H9 (cell line): ENCODE results near the gene DNAJC11. TPM values are rescaled to one million over a fixed set of nuclear protein-coding genes. Genes with fewer than 3 reads are reported as not detected.
A peak's percentile ranks its signal among the peaks of the same experiment; 100 is the strongest.

Experiments used
- DNase-seq: peaks from one replicate; pipeline ENCODE4 v3.0.0-alpha.2; 2017
- H2AFZ ChIP-seq: one replicate; pipeline ENCODE4 v1.6.1; 2013; ENCODE audit warnings: mild to moderate bottlenecking, low read length, control low read depth, moderate library complexity
- H2AK5ac ChIP-seq: 2 replicates; pipeline ENCODE4 v1.6.1; 2013; ENCODE audit warnings: low read length, control low read depth, mixed read lengths; ENCODE audit not compliant: insufficient read length
- H2BK120ac ChIP-seq: one replicate; pipeline ENCODE4 v1.6.1; 2013; ENCODE audit warnings: low read depth, mild to moderate bottlenecking, low read length, control low read depth, inconsistent platforms; ENCODE audit not compliant: poor library complexity, severe bottlenecking
- H2BK12ac ChIP-seq: 2 replicates; pipeline ENCODE4 v1.6.1; 2013; ENCODE audit warnings: low read length, control low read depth, mixed read lengths, low read depth; ENCODE audit not compliant: insufficient read length
- H2BK15ac ChIP-seq: 2 replicates; pipeline ENCODE4 v1.6.1; 2013; ENCODE audit warnings: low read depth, low read length, control low read depth
- H2BK20ac ChIP-seq: one replicate; pipeline ENCODE4 v1.6.1; 2013; ENCODE audit warnings: low read depth, mild to moderate bottlenecking, low read length, control low read depth, inconsistent platforms; ENCODE audit not compliant: poor library complexity, severe bottlenecking
- H2BK5ac ChIP-seq: 2 replicates; pipeline ENCODE4 v1.6.1; 2013; ENCODE audit warnings: low read length, control low read depth, mixed read lengths; ENCODE audit not compliant: insufficient read length
- H3K14ac ChIP-seq: 2 replicates; pipeline ENCODE4 v1.6.1; 2013; ENCODE audit warnings: low read length, control low read depth; ENCODE audit not compliant: insufficient read depth
- H3K18ac ChIP-seq: 2 replicates; pipeline ENCODE4 v1.6.1; 2013; ENCODE audit warnings: low read depth, mild to moderate bottlenecking, mixed read lengths, low read length, control low read depth; ENCODE audit not compliant: insufficient read length
- H3K23ac ChIP-seq: 2 replicates; pipeline ENCODE4 v1.6.1; 2013; ENCODE audit warnings: low read length, control low read depth, mixed read lengths, low read depth; ENCODE audit not compliant: insufficient read length
- H3K23me2 ChIP-seq: 2 replicates; pipeline ENCODE4 v1.6.1; 2013; ENCODE audit warnings: low read depth, mild to moderate bottlenecking, mixed read lengths, low read length, control low read depth; ENCODE audit not compliant: insufficient read length, poor library complexity, severe bottlenecking
- H3K27ac ChIP-seq: 2 replicates; pipeline ENCODE4 v1.5.1; 2013; ENCODE audit warnings: low read length, control low read depth, mixed read lengths, low read depth; ENCODE audit not compliant: insufficient read length
- H3K27me3 ChIP-seq: 2 replicates; pipeline ENCODE4 v1.6.1; 2013; ENCODE audit warnings: low read length, control low read depth, inconsistent platforms; ENCODE audit not compliant: insufficient read depth
- H3K4ac ChIP-seq: 2 replicates; pipeline ENCODE4 v1.6.1; 2013; ENCODE audit warnings: low read depth, mild to moderate bottlenecking, control low read depth, inconsistent platforms, low read length, moderate library complexity
- H3K4me1 ChIP-seq: 2 replicates; pipeline ENCODE4 v1.6.1; 2013; ENCODE audit warnings: low read length, control low read depth, inconsistent platforms; ENCODE audit not compliant: insufficient read depth
- H3K4me2 ChIP-seq: 2 replicates; pipeline ENCODE4 v1.6.1; 2013; ENCODE audit warnings: low read length, control low read depth, mixed read lengths; ENCODE audit not compliant: insufficient read length, insufficient read depth
- H3K56ac ChIP-seq: 2 replicates; pipeline ENCODE4 v1.6.1; 2013; ENCODE audit warnings: low read depth, mild to moderate bottlenecking, mixed read lengths, low read length, control low read depth; ENCODE audit not compliant: insufficient read length
- H3K79me1 ChIP-seq: 2 replicates; pipeline ENCODE4 v1.6.1; 2013; ENCODE audit warnings: low read depth, mild to moderate bottlenecking, moderate library complexity, low read length, control low read depth, inconsistent platforms; ENCODE audit not compliant: insufficient read depth, poor library complexity, severe bottlenecking
- H3K79me2 ChIP-seq: 2 replicates; pipeline ENCODE4 v1.6.1; 2013; ENCODE audit warnings: low read length, control low read depth, inconsistent platforms; ENCODE audit not compliant: insufficient read depth
- H3K9ac ChIP-seq: 2 replicates; pipeline ENCODE4 v1.6.1; 2013; ENCODE audit warnings: low read length, control low read depth, mixed read lengths; ENCODE audit not compliant: insufficient read length; ENCODE audit errors: extremely low read depth
- H3K9me3 ChIP-seq: one replicate; pipeline ENCODE4 v1.6.1; 2013; ENCODE audit warnings: low read depth, low read length, inconsistent platforms; ENCODE audit not compliant: control insufficient read depth
- H3T11ph ChIP-seq: one replicate; pipeline ENCODE4 v1.6.1; 2013; ENCODE audit warnings: mild to moderate bottlenecking, low read length, control low read depth, inconsistent platforms
- H4K20me1 ChIP-seq: one replicate; pipeline ENCODE4 v1.6.1; 2013; ENCODE audit not compliant: control insufficient read depth, insufficient read length, insufficient read depth
- H4K5ac ChIP-seq: 2 replicates; pipeline ENCODE4 v1.6.1; 2013; ENCODE audit warnings: low read depth, mild to moderate bottlenecking, mixed read lengths, low read length, control low read depth; ENCODE audit not compliant: insufficient read length
- H4K8ac ChIP-seq: replicated peaks from 2 replicates; pipeline ENCODE4 v1.6.1; 2013; ENCODE audit warnings: low read length, control low read depth, mixed read lengths, low read depth; ENCODE audit not compliant: insufficient read length
- H4K91ac ChIP-seq: 2 replicates; pipeline ENCODE4 v1.6.1; 2013; ENCODE audit warnings: low read depth, mild to moderate bottlenecking, moderate library complexity, mixed read lengths, low read length, control low read depth; ENCODE audit not compliant: insufficient read length
- H3K27ac Mint-ChIP-seq, 3 experiments: 2 replicates in 2 of 3; 3 replicates in 1 of 3; pipeline ENCODE4 v1.8.0; 2020 to 2021; ENCODE audit warnings: mixed read lengths in 3 of 3, mild to moderate bottlenecking in 1 of 3, moderate library complexity in 1 of 3
- H3K27me3 Mint-ChIP-seq: 2 replicates; pipeline ENCODE4 v1.8.0; 2021; ENCODE audit warnings: low read depth, mild to moderate bottlenecking, moderate library complexity, mixed read lengths
- H3K36me3 Mint-ChIP-seq, 3 experiments: 2 replicates in 2 of 3; 3 replicates in 1 of 3; pipeline ENCODE4 v1.8.0; 2020 to 2021; ENCODE audit warnings: low read depth in 3 of 3, mixed read lengths in 3 of 3; ENCODE audit not compliant: insufficient read depth in 1 of 3
- H3K4me1 Mint-ChIP-seq, 2 experiments: 2 replicates each; pipeline ENCODE4 v1.8.0; 2020; ENCODE audit warnings: mixed read lengths in 2 of 2
- H3K4me3 Mint-ChIP-seq, 2 experiments: 2 replicates in 1 of 2; 3 replicates in 1 of 2; pipeline ENCODE4 v1.8.0; 2020 to 2021; ENCODE audit warnings: mild to moderate bottlenecking in 2 of 2, mixed read lengths in 2 of 2, moderate library complexity in 1 of 2
- H3K9me3 Mint-ChIP-seq, 2 experiments: 2 replicates in 1 of 2; 3 replicates in 1 of 2; pipeline ENCODE4 v1.8.0; 2020; ENCODE audit warnings: mild to moderate bottlenecking in 2 of 2, mixed read lengths in 2 of 2, moderate library complexity in 1 of 2
- WGBS: extraction: QIAGEN DNeasy Blood & Tissue Kit; methylation state at CpG from one replicate; pipeline ENCODE4 v1.1.7; 2013; ENCODE audit warnings: missing lambda C conversion rate, low lambda C conversion rate, mixed read lengths; ENCODE audit not compliant: insufficient read length; ENCODE audit errors: extremely low coverage; 5-methylcytosine and 5-hydroxymethylcytosine counted together
- total RNA-seq: library from RNA; stranded (reverse); gene quantifications from 2 replicates; pipeline ENCODE4 v1.2.1, GENCODE V29; 2021
- TF ChIP-seq, protein P1 (sequence below): fragments of 200-600 bp; sonication (generic); conservative IDR thresholded peaks from 3 replicates; pipeline ENCODE4 v1.8.0; 2021; ENCODE audit warnings: antibody characterized with exemption, mild to moderate bottlenecking

DNAJC11 gene
- total RNA-seq, 1 experiment from 2014 or later: 88.5 TPM

GRCh38 chr1:6594977-6595740, 106.5 kb downstream of the DNAJC11 start:
- no peak overlapping the region for H2BK20ac ChIP-seq
- no peak overlapping the region for H3K23ac ChIP-seq
- H3K27me3 ChIP-seq: no peaks in the 10 kb centered on the region
- no peak overlapping the region for H3K27ac ChIP-seq
- H3K4me3 Mint-ChIP-seq: no peak overlapping the region; a peak in 1 of 5 replicates
- peaks cover 2% of the 10 kb centered on the region; the same call in 1 of the 2 replicates for H3K79me2 ChIP-seq
- H3K23me2 ChIP-seq: no peaks in the 10 kb centered on the region
- H2AFZ ChIP-seq: no peak overlapping the region
- H4K20me1 ChIP-seq: no peaks in the 10 kb centered on the region
- H2BK15ac ChIP-seq: no peak overlapping the region
- H2BK12ac ChIP-seq: no peak overlapping the region
- H3K18ac ChIP-seq: no peak overlapping the region
- H3K4me1 ChIP-seq: no peaks in the 10 kb centered on the region
- H3K9me3 Mint-ChIP-seq: no peaks in the 10 kb centered on the region
- peak overlapping the region in 1 of 3 experiments; percentile 57; a peak in 1 of 7 replicates for H3K27ac Mint-ChIP-seq
- H3K36me3 Mint-ChIP-seq: peaks cover 20 to 76% (median 57%) of the 10 kb centered on the region in 3 experiments; a peak in 6 of 7 replicates
- H2BK120ac ChIP-seq: no peak overlapping the region
- no peak overlapping the region for H4K91ac ChIP-seq
- no peak overlapping the region for H3K4ac ChIP-seq
- no peak overlapping the region for H3K56ac ChIP-seq
- no peak overlapping the region for H3K14ac ChIP-seq
- H3K79me1 ChIP-seq: no peaks in the 10 kb centered on the region
- no peak for DNase-seq
- no peaks in the 10 kb centered on the region for H3K9me3 ChIP-seq
- H4K8ac ChIP-seq: no peak overlapping the region
- TF ChIP-seq, protein P1, sequence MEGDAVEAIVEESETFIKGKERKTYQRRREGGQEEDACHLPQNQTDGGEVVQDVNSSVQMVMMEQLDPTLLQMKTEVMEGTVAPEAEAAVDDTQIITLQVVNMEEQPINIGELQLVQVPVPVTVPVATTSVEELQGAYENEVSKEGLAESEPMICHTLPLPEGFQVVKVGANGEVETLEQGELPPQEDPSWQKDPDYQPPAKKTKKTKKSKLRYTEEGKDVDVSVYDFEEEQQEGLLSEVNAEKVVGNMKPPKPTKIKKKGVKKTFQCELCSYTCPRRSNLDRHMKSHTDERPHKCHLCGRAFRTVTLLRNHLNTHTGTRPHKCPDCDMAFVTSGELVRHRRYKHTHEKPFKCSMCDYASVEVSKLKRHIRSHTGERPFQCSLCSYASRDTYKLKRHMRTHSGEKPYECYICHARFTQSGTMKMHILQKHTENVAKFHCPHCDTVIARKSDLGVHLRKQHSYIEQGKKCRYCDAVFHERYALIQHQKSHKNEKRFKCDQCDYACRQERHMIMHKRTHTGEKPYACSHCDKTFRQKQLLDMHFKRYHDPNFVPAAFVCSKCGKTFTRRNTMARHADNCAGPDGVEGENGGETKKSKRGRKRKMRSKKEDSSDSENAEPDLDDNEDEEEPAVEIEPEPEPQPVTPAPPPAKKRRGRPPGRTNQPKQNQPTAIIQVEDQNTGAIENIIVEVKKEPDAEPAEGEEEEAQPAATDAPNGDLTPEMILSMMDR: no peak
- no peaks in the 10 kb centered on the region for H3K27me3 Mint-ChIP-seq
- H3K4me1 Mint-ChIP-seq: peaks cover 8% of the 10 kb centered on the region in 2 experiments
- H4K5ac ChIP-seq: no peak overlapping the region
- no peak overlapping the region for H3K4me2 ChIP-seq
- no peak overlapping the region for H2AK5ac ChIP-seq
- H3T11ph ChIP-seq: no peak overlapping the region
- no peak overlapping the region for H2BK5ac ChIP-seq
- no CpG with 5 or more reads among the region's 11 CpGs for WGBS
- no peak overlapping the region for H3K9ac ChIP-seq
